ENCODE measurements around the gene ALDH1L1.
A peak's percentile ranks its signal among the peaks of the same experiment; 100 is the strongest.

DNA sequence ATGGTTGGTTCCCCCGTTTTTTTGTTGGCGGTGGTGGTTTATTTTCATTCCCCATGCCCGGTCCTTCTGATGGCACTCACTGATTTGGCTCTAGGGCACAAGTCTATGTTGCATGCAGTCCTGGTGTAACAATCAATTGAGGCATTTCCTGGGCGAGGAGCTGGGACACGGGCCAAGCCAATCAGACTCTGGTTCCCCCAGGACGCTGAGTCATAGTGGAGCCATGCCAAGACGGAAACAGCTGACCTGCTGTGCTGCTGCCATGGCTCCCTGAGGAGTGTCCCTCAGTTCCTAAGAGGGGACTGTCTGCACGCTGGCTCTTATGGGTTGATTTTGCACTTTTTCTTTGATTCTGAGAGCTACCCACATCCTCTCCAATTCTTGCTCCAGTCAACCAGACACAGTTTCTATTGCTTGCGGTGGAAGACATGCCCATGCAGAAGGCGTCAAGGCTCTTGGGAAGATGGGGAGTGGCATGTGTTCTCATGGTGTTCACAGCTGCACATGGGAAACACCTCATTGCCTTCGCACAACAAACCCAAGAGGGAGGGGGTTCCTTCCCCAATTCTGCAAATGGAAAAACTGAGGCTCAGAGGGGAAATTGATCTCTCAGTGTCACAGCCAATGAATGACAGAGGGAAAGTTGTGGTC lies 28.3 kb upstream of the ALDH1L1 start:
- TF ChIP-seq RFX5 (IDR thresholded peaks at IDR 0.05; ENCODE audit: low read depth, low read length) (no peak), MXI1 (IDR thresholded peaks at IDR 0.05; ENCODE audit: borderline replicate concordance, low read depth, low read length) (no peak), POLR2A (IDR thresholded peaks at IDR 0.05; ENCODE audit: low read depth, low read length) (no peak), RAD21 (IDR thresholded peaks at IDR 0.05; ENCODE audit: low read length) (no peak), NFE2L2 (IDR thresholded peaks at IDR 0.05; ENCODE audit: low read depth, low read length) (peak; percentile 61; the same call in 1 of the 2 replicates), FOS (IDR thresholded peaks at IDR 0.05; ENCODE audit: low read depth, low read length) (peak; percentile 51; the same call in 1 of the 2 replicates), RCOR1 (IDR thresholded peaks at IDR 0.05; ENCODE audit: insufficient replicate concordance, low read length) (no peak), MAFK (IDR thresholded peaks at IDR 0.05; ENCODE audit: low read depth, low read length) (0 out of 2 replicates have a peak, but pooled peaks have one; percentile 15), CEBPB (IDR thresholded peaks at IDR 0.05; ENCODE audit: low read depth, low read length) (no peak)
- TF ChIP-seq, protein P1, sequence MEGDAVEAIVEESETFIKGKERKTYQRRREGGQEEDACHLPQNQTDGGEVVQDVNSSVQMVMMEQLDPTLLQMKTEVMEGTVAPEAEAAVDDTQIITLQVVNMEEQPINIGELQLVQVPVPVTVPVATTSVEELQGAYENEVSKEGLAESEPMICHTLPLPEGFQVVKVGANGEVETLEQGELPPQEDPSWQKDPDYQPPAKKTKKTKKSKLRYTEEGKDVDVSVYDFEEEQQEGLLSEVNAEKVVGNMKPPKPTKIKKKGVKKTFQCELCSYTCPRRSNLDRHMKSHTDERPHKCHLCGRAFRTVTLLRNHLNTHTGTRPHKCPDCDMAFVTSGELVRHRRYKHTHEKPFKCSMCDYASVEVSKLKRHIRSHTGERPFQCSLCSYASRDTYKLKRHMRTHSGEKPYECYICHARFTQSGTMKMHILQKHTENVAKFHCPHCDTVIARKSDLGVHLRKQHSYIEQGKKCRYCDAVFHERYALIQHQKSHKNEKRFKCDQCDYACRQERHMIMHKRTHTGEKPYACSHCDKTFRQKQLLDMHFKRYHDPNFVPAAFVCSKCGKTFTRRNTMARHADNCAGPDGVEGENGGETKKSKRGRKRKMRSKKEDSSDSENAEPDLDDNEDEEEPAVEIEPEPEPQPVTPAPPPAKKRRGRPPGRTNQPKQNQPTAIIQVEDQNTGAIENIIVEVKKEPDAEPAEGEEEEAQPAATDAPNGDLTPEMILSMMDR (conservative IDR thresholded peaks at IDR 0.05; ENCODE audit: low read depth, low read length), result no peak
- TF ChIP-seq, protein P2, sequence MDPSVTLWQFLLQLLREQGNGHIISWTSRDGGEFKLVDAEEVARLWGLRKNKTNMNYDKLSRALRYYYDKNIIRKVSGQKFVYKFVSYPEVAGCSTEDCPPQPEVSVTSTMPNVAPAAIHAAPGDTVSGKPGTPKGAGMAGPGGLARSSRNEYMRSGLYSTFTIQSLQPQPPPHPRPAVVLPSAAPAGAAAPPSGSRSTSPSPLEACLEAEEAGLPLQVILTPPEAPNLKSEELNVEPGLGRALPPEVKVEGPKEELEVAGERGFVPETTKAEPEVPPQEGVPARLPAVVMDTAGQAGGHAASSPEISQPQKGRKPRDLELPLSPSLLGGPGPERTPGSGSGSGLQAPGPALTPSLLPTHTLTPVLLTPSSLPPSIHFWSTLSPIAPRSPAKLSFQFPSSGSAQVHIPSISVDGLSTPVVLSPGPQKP (IDR thresholded peaks at IDR 0.05; ENCODE audit: borderline replicate concordance, low read depth, low read length), result no peak
